Thoracic aorta (tissue), 2 donors: ENCODE data around the gene ADM5. TPM values are rescaled to one million over a fixed set of nuclear protein-coding genes. Genes with fewer than 3 reads are reported as not detected.
A peak's percentile ranks its signal among the peaks of the same experiment; 100 is the strongest.

Experiments used
- ATAC-seq: fragments of 150-250 bp; one replicate; pipeline ENCODE4 v1.8.0; 2017; ENCODE audit warnings: low read depth; ENCODE audit not compliant: insufficient number of reproducible peaks, low FRiP score
- DNase-seq: peaks from one replicate; pipeline ENCODE4 v3.0.0-alpha.2; 2020; ENCODE audit warnings: low spot score
- H3K27ac ChIP-seq, 2 donors: fragments of 200-600 bp; sonication (generic); 1 replicate in 1 of 2; 2 replicates in 1 of 2; pipeline ENCODE4 v1.5.1; 2016; ENCODE audit warnings: mild to moderate bottlenecking in 2 of 2, moderate library complexity in 2 of 2
- H3K27me3 ChIP-seq: fragments of 200-600 bp; sonication (generic); replicated peaks from 2 replicates; pipeline ENCODE4 v1.6.0; 2016; ENCODE audit warnings: mild to moderate bottlenecking; ENCODE audit not compliant: insufficient read depth
- H3K36me3 ChIP-seq: fragments of 200-600 bp; sonication (generic); one replicate; pipeline ENCODE4 v1.5.1; 2016
- H3K4me1 ChIP-seq, 2 donors: fragments of 200-600 bp; sonication (generic); 1 replicate in 1 of 2; 2 replicates in 1 of 2; pipeline versions ENCODE4 v1.5.1 to v1.6.0; 2016; ENCODE audit warnings: low read depth in 2 of 2, mild to moderate bottlenecking in 1 of 2; ENCODE audit not compliant: control insufficient read depth in 1 of 2
- H3K4me3 ChIP-seq: fragments of 200-600 bp; sonication (generic); 2 replicates; pipeline ENCODE4 v1.5.1; 2016; ENCODE audit warnings: mild to moderate bottlenecking
- H3K9me3 ChIP-seq: fragments of 200-600 bp; sonication (generic); 2 replicates; pipeline ENCODE4 v1.5.1; 2016
- CTCF ChIP-seq: fragments of 200-600 bp; sonication (generic); IDR thresholded peaks from one replicate; pipeline ENCODE4 v1.5.1; 2019; ENCODE audit warnings: antibody characterized with exemption
- total RNA-seq, 2 donors: library from RNA; depleted of rRNA; stranded (reverse); fragments of >200 nt; gene quantifications; one replicate each; pipeline versions ENCODE4 v1.1.0 to v1.2.3, GENCODE V29; 2016

ADM5 gene
- total RNA-seq, 2 donors from 2014 or later: 2.8 to 6.4 TPM

DNA sequence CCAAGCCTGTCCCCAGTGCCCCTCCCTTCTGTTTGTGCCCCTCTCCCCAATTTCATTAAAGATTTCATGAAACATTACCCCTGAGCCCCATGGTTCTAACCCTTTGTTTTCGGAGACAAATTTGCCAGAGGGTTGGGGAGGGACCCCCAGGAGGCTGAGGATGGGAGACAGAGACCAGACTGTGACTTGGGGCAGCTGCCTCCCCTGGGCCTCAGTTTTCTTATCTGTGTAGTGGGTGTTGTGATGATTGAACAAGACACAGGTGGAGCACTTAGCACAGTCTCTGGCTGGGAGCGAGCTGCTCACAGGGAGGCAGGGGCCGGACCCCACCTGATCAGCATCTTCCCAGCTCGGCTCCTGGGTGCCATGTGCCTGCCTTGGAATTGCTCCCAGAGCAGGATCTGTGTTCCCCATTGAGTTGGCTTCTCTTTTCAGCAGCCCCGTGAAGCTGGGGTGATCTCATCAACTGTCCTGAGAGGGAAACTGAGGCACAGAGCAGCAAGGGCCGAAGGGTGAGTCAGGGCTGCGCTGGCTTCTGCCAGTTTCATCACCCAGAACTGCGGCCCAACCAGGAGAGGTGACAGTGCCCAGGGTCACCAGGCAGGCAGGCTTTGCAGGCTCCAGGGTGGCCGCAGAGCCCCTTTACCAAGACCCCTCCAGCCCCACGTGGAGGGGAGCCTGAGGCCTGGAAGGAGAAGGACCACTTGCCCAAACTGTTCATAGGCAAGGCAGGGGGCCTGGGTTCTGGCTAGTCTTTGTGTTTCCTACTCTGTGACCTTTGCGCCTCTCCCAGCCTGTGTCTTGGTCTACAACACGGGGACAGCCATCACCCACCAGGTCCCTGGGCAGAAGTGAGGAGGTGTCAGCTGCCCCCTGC is 30.6 kb upstream of the ADM5 start:
- no peak overlapping the region for H3K27ac ChIP-seq
- peaks cover 71% of the 10 kb centered on the region for H3K36me3 ChIP-seq
- H3K9me3 ChIP-seq: no peaks in the 10 kb centered on the region
- peaks cover 2 to 5% of the 10 kb centered on the region in 2 donors for H3K4me1 ChIP-seq
- ATAC-seq: no peak
- no peak for TF ChIP-seq CTCF
- no peak for DNase-seq
- H3K4me3 ChIP-seq: no peak overlapping the region
- H3K27me3 ChIP-seq: no peaks in the 10 kb centered on the region

DNA sequence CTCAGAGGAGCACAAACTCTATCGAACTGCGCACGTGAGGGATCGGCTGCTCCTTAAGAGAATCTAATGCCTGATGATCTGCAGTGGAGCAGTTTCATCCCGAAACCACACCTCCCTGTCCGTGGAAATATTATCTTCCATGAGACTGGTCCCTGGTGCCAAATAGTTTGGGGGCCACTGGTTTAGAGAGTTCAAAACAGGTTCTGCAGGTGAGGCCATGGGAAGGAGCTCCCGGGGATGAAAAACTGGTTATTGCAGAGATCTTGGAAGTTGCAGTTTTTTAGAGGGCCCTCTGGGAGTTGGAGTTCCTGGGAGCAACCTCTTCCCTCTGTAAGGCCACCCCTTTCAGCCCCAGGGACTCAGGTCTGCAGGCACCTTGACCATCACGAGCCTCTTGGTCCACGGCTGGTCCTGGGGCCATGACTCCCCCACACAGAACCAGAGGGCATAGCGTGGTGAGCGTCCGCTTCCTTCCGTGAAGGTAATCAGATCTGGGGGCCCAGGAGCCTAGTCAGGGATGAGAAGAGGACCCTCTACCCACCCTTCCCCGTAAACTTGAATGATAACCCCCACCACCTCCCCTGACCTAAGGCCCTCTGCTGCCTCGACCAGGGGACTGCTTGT is 28.9 kb upstream of the ADM5 start:
- Histone ChIP-seq H3K36me3 (peaks cover 56% of the 10 kb centered on the region), H3K9me3 (no peaks in the 10 kb centered on the region), H3K27me3 (no peaks in the 10 kb centered on the region), H3K4me1 (peaks cover 6 to 10% of the 10 kb centered on the region in 2 donors), H3K27ac (no peak overlapping the region), H3K4me3 (no peak overlapping the region)
- ATAC-seq: no peak
- no peak for TF ChIP-seq CTCF
- DNase-seq: no peak

DNA sequence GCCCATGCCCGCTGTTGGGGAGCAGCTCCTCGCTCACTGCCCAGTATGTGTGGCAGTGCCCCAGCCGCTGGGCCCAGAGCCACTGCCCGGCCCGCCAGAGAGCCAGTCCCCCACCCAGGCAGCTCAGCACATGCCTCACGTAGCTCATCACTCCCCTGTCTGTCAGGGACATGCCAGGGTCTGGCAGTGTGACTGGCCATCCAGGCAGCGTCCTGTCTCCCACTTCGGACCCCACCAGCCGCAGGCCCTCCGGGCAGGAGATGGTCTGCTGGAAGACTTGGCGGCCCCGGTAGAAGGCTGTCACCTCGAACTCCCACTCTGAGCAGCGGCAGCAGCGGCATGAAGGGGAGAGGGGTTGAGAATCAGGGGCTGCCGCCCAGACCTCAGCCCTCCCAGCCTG is 27.4 kb upstream of the ADM5 start:
- Histone ChIP-seq H3K27me3 (no peaks in the 10 kb centered on the region), H3K9me3 (no peaks in the 10 kb centered on the region), H3K4me3 (no peak overlapping the region), H3K27ac (no peak overlapping the region), H3K4me1 (peaks cover 10 to 18% of the 10 kb centered on the region in 2 donors), H3K36me3 (peaks cover 44% of the 10 kb centered on the region)
- DNase-seq (no peak), ATAC-seq (no peak)
- TF ChIP-seq CTCF: no peak

- no peak overlapping the region for H3K27ac ChIP-seq
- TF ChIP-seq CTCF: no peak
- H3K27me3 ChIP-seq: no peaks in the 10 kb centered on the region
- H3K9me3 ChIP-seq: no peaks in the 10 kb centered on the region
- DNase-seq: no peak
- peaks cover 10 to 18% of the 10 kb centered on the region in 2 donors for H3K4me1 ChIP-seq
- ATAC-seq: no peak
- no peak overlapping the region for H3K4me3 ChIP-seq
- H3K36me3 ChIP-seq: peaks cover 33% of the 10 kb centered on the region
Observed at GRCh38 chr19:49663224-49663623, 26.2 kb upstream of the ADM5 start.

DNA sequence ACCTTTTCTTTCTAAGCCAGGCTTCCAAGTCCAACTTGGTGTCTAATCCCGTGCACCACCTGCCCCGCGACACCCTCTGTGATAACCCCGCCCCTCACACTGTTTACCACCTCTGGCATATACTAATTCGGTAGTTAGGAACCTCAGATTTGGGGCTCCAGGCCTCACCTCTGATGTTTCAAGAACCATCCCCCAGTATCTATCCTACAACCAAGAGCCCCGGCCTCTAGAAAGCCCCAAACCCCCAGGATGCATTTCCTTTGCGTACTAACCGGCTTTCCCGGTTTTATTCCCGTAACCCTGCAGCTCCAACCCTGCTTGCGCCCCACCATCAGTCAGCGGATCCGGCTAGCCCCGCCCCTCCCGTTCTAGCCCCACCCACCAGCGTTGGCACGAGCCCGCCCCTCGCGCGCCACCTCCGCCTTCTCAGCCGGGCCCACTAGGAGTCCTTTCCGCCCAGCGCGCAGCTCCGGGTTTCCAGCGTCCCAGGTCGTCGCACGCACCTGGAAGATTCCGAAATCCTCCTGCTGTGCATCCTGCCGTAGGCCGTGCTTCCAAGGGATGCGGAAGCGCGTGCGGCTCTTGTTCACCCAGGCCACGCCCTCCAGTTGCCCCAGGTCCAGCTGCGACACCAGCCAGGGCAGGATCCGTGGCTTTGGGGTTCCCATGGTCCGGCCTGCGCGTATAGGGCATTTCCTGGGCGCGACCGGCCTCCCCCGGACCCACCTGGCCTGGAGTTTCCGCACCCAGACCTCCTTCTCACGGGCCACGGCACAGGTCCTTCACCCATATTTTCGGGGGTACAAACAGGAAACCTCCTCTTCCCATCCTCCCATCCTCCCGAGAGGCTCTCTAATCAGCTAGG is 25.0 kb upstream of the ADM5 start:
- peak; percentile 39 for ATAC-seq
- TF ChIP-seq CTCF: peak; percentile 47
- peak; percentile 53 for DNase-seq
- peaks cover 10 to 18% of the 10 kb centered on the region in 2 donors for H3K4me1 ChIP-seq
- H3K27ac ChIP-seq: peak overlapping the region; percentile 80 to 93
- H3K27me3 ChIP-seq: no peaks in the 10 kb centered on the region
- no peaks in the 10 kb centered on the region for H3K9me3 ChIP-seq
- peaks cover 23% of the 10 kb centered on the region for H3K36me3 ChIP-seq
- H3K4me3 ChIP-seq: peak overlapping the region; percentile 89
